ENCODE data around the gene C6orf89. TPM values are rescaled to one million over a fixed set of nuclear protein-coding genes. Genes with fewer than 3 reads are reported as not detected.

The C6orf89 gene
- total RNA-seq, 1 donor from 2014 or later = 57.4 TPM

- no peaks in the 10 kb centered on the region for H3K9me3 Mint-ChIP-seq (ENCODE audit: low read depth)
- H3K27me3 Mint-ChIP-seq (ENCODE audit: low read depth) = no peaks in the 10 kb centered on the region
- H3K36me3 Mint-ChIP-seq (ENCODE audit: low read depth) = no peaks in the 10 kb centered on the region
- no peak overlapping the region for H3K27ac Mint-ChIP-seq (ENCODE audit: unreplicated experiment)
- no peak overlapping the region for H3K4me3 Mint-ChIP-seq (ENCODE audit: unreplicated experiment)
- TF ChIP-seq CTCF (IDR thresholded peaks at IDR 0.05) = no peak
- peaks cover 10% of the 10 kb centered on the region for H3K4me1 Mint-ChIP-seq (ENCODE audit: low read depth)
- no peak for DNase-seq (ENCODE audit: low spot score)
Measured at GRCh38 chr6:36953931-36954261, 68.1 kb downstream of the C6orf89 start.

GRCh38 chr6:36954262-36954931 lies 68.6 kb downstream of the C6orf89 start, which contains the start of gene PI16:
Gene PI16, plus strand, starts transcription at chr6:36954738. Its CDS starts 23 bp downstream, at chr6:36954761.
- Mint-ChIP-seq H3K27me3 (ENCODE audit: low read depth) (no peaks in the 10 kb centered on the region), H3K4me3 (ENCODE audit: unreplicated experiment) (no peak within 1 kb of the TSS), H3K36me3 (ENCODE audit: low read depth) (no peaks in the 10 kb centered on the region), H3K4me1 (ENCODE audit: low read depth) (peaks cover 8% of the 10 kb centered on the region), H3K9me3 (ENCODE audit: low read depth) (no peaks in the 10 kb centered on the region), H3K27ac (ENCODE audit: unreplicated experiment) (no peak within 1 kb of the TSS)
- TF ChIP-seq CTCF (IDR thresholded peaks at IDR 0.05) = no peak
- DNase-seq (ENCODE audit: low spot score) = peak; percentile 82

GRCh38 chr6:36955136-36955535 lies 69.4 kb downstream of the C6orf89 start:
- DNase-seq (ENCODE audit: low spot score) = no peak
- no peaks in the 10 kb centered on the region for H3K27me3 Mint-ChIP-seq (ENCODE audit: low read depth)
- H3K27ac Mint-ChIP-seq (ENCODE audit: unreplicated experiment) = no peak overlapping the region
- H3K9me3 Mint-ChIP-seq (ENCODE audit: low read depth) = no peaks in the 10 kb centered on the region
- no peaks in the 10 kb centered on the region for H3K36me3 Mint-ChIP-seq (ENCODE audit: low read depth)
- H3K4me1 Mint-ChIP-seq (ENCODE audit: low read depth) = peaks cover 3% of the 10 kb centered on the region
- no peak for TF ChIP-seq CTCF (IDR thresholded peaks at IDR 0.05)
- no peak overlapping the region for H3K4me3 Mint-ChIP-seq (ENCODE audit: unreplicated experiment)

GRCh38 chr6:36955671-36956445 lies 70.1 kb downstream of the C6orf89 start:
- Mint-ChIP-seq H3K36me3 (ENCODE audit: low read depth) (no peaks in the 10 kb centered on the region), H3K27ac (ENCODE audit: unreplicated experiment) (no peak overlapping the region), H3K27me3 (ENCODE audit: low read depth) (no peaks in the 10 kb centered on the region), H3K4me1 (ENCODE audit: low read depth) (peaks cover 10% of the 10 kb centered on the region), H3K4me3 (ENCODE audit: unreplicated experiment) (no peak overlapping the region), H3K9me3 (ENCODE audit: low read depth) (no peaks in the 10 kb centered on the region)
- no peak for TF ChIP-seq CTCF (IDR thresholded peaks at IDR 0.05)
- DNase-seq (ENCODE audit: low spot score) = peak; percentile 59

- H3K27ac Mint-ChIP-seq (ENCODE audit: unreplicated experiment) = no peak overlapping the region
- TF ChIP-seq CTCF (IDR thresholded peaks at IDR 0.05) = no peak
- DNase-seq (ENCODE audit: low spot score) = no peak
- no peaks in the 10 kb centered on the region for H3K9me3 Mint-ChIP-seq (ENCODE audit: low read depth)
- no peaks in the 10 kb centered on the region for H3K27me3 Mint-ChIP-seq (ENCODE audit: low read depth)
- H3K4me3 Mint-ChIP-seq (ENCODE audit: unreplicated experiment) = no peak overlapping the region
- no peaks in the 10 kb centered on the region for H3K36me3 Mint-ChIP-seq (ENCODE audit: low read depth)
- H3K4me1 Mint-ChIP-seq (ENCODE audit: low read depth) = peaks cover 15% of the 10 kb centered on the region
Measured at GRCh38 chr6:36956446-36956820, 70.7 kb downstream of the C6orf89 start.
